H1 (cell line): ENCODE measurements around the gene ELFN2. TPM values are rescaled to one million over a fixed set of nuclear protein-coding genes. Genes with fewer than 3 reads are reported as not detected.

Experiments used
- CBX8 ChIP-seq: fragments of 300-800, 300-1000 bp; sonication (generic); IDR thresholded peaks from 2 replicates; pipeline ENCODE4 v1.7.1; 2016; ENCODE audit warnings: low read depth, low read length, borderline replicate concordance
- CHD7 ChIP-seq: fragments of 300-600 bp; sonication (generic); IDR thresholded peaks from 2 replicates; pipeline ENCODE4 v1.7.1; 2012; ENCODE audit warnings: low read length, moderate library complexity, mild to moderate bottlenecking, inconsistent platforms; ENCODE audit not compliant: insufficient replicate concordance
- KDM1A ChIP-seq: fragments of 200-600, 300-600 bp; sonication (generic); IDR thresholded peaks from 2 replicates; pipeline ENCODE4 v1.7.1; 2016; ENCODE audit warnings: mild to moderate bottlenecking, low read length, borderline replicate concordance
- MAFK ChIP-seq: IDR thresholded peaks from 2 replicates; pipeline ENCODE4 v1.6.1; 2012; ENCODE audit warnings: low read depth, mild to moderate bottlenecking, improper control_type of control experiment, low read length
- NANOG ChIP-seq: IDR thresholded peaks from 2 replicates; pipeline ENCODE4 v1.6.1; 2011; ENCODE audit warnings: low read length, low read depth, mild to moderate bottlenecking, inconsistent platforms; ENCODE audit not compliant: insufficient read depth, poor library complexity, severe bottlenecking
- POLR2AphosphoS5 ChIP-seq: IDR thresholded peaks from 2 replicates; pipeline ENCODE4 v1.6.1; 2011; ENCODE audit warnings: low read depth, low read length
- RAD21 ChIP-seq, 2 experiments: IDR thresholded peaks in 1 of 2; conservative IDR thresholded peaks in 1 of 2; 2 replicates each; pipeline ENCODE4 v1.6.1; 2011; ENCODE audit warnings: low read depth in 2 of 2, low read length in 2 of 2, improper control_type of control experiment in 1 of 2, inconsistent platforms in 1 of 2, mild to moderate bottlenecking in 1 of 2, moderate library complexity in 1 of 2
- USF2 ChIP-seq: IDR thresholded peaks from 2 replicates; pipeline ENCODE4 v1.6.1; 2011; ENCODE audit warnings: low read length, improper control_type of control experiment
- polyA plus RNA-seq, 7 experiments: library from polyadenylated mRNA; depleted of rRNA in 3 of 7; stranded (reverse) in 5 of 7; unstranded in 2 of 7; fragments of >200 nt in 5 of 7; fragments of 200-250 nt in 2 of 7; gene quantifications; 1 replicate in 5 of 7; 2 replicates in 1 of 7; 4 replicates in 1 of 7; pipeline versions ENCODE4 v1.2.1 to v1.2.3, GENCODE V29; 2011 to 2013; ENCODE audit warnings: missing spikeins in 2 of 7, mixed read lengths in 2 of 7
- total RNA-seq: library from RNA; stranded (reverse); fragmentation: NEBNext Ultra II Directional; extraction: Animal tissue kit (Norgen Biotek cat#: 25700); gene quantifications from 2 replicates; pipeline ENCODE4 v1.2.1, GENCODE V29; 2021

The ELFN2 gene
- total and polyA plus RNA-seq, 2 of the 8 experiments (the other 6 are each of a cell fraction or from before 2014, with no cell fraction given) = 0.63 to 0.88 TPM

GRCh38 chr22:37419969-37420685 lies 7.2 kb downstream of the ELFN2 start (continued):
- TF ChIP-seq CHD7 (no peak), KDM1A (no peak), NANOG (no peak), RAD21 (IDR thresholded peaks at IDR 0.05 in 1 of 2, conservative IDR thresholded peaks at IDR 0.05 in 1 of 2; ENCODE audit: low read depth in 2 of 2, low read length in 2 of 2) (peak in 1 of 2 experiments; percentile 6; a peak in 1 of 4 replicates), CBX8 (no peak), POLR2AphosphoS5 (no peak), USF2 (no peak), MAFK (no peak)
